Liver (tissue), 9 donors: ENCODE data around the gene SNX33. TPM values are rescaled to one million over a fixed set of nuclear protein-coding genes. Genes with fewer than 3 reads are reported as not detected.
A peak's percentile ranks its signal among the peaks of the same experiment; 100 is the strongest.

Experiments
- DNase-seq: peaks from one replicate; pipeline ENCODE4 v3.0.0-alpha.2; 2017; ENCODE audit warnings: low spot score
- H3K27ac ChIP-seq, 2 donors: one replicate each; pipeline ENCODE4 v1.7.0; 2013; ENCODE audit warnings: inconsistent platforms in 2 of 2, low read length in 2 of 2, control low read depth in 1 of 2, low read depth in 1 of 2, mild to moderate bottlenecking in 1 of 2
- H3K27me3 ChIP-seq, 4 donors: one replicate each; pipeline versions ENCODE4 v1.6.1 to v1.7.0; 2013; ENCODE audit warnings: low read length in 3 of 4, inconsistent platforms in 1 of 4, mild to moderate bottlenecking in 1 of 4, moderate library complexity in 1 of 4; ENCODE audit not compliant: control insufficient read depth in 4 of 4, insufficient read depth in 4 of 4
- H3K36me3 ChIP-seq, 4 donors: one replicate each; pipeline versions ENCODE4 v1.6.1 to v1.7.0; 2013; ENCODE audit warnings: low read length in 3 of 4, mild to moderate bottlenecking in 3 of 4, low read depth in 1 of 4, moderate library complexity in 1 of 4; ENCODE audit not compliant: control insufficient read depth in 4 of 4, insufficient read depth in 3 of 4
- H3K4me1 ChIP-seq, 4 donors: one replicate each; pipeline versions ENCODE4 v1.6.1 to v1.7.0; 2013; ENCODE audit warnings: low read length in 3 of 4, mild to moderate bottlenecking in 3 of 4, moderate library complexity in 1 of 4; ENCODE audit not compliant: control insufficient read depth in 4 of 4, insufficient read depth in 4 of 4
- H3K4me3 ChIP-seq, 3 donors: one replicate each; pipeline versions ENCODE4 v1.6.1 to v1.7.0; 2013; ENCODE audit warnings: low read length in 3 of 3, control low read depth in 1 of 3, low read depth in 1 of 3, mild to moderate bottlenecking in 1 of 3
- H3K9ac ChIP-seq, 2 donors: one replicate each; pipeline ENCODE4 v1.7.0; 2013; ENCODE audit warnings: low read length in 2 of 2, mild to moderate bottlenecking in 2 of 2, moderate library complexity in 2 of 2, control low read depth in 1 of 2, low read depth in 1 of 2
- H3K9me3 ChIP-seq, 4 donors: one replicate each; pipeline versions ENCODE4 v1.6.1 to v1.7.0; 2013; ENCODE audit warnings: low read length in 3 of 4; ENCODE audit not compliant: control insufficient read depth in 4 of 4
- ATF3 ChIP-seq: IDR thresholded peaks from 2 replicates; pipeline ENCODE4 v1.6.1; 2016; ENCODE audit warnings: antibody characterized with exemption
- CTCF ChIP-seq: fragments of 150-350 bp; IDR thresholded peaks from 2 replicates; pipeline ENCODE4 v1.5.1; 2017; ENCODE audit warnings: improper control_type of control experiment, low read depth, low read length; ENCODE audit not compliant: missing input control
- EGR1 ChIP-seq, 2 donors: IDR thresholded peaks; 2 replicates each; pipeline ENCODE4 v1.6.1; 2016 to 2018; ENCODE audit warnings: antibody characterized with exemption in 2 of 2, low read depth in 2 of 2
- FOXA1 ChIP-seq: IDR thresholded peaks from 2 replicates; pipeline ENCODE4 v1.6.1; 2016; ENCODE audit warnings: antibody characterized with exemption
- FOXA2 ChIP-seq: IDR thresholded peaks from 2 replicates; pipeline ENCODE4 v1.6.1; 2016; ENCODE audit warnings: antibody characterized with exemption
- GABPA ChIP-seq, 2 donors: IDR thresholded peaks in 1 of 2; conservative IDR thresholded peaks in 1 of 2; 2 replicates each; pipeline ENCODE4 v1.6.1; 2016; ENCODE audit warnings: antibody characterized with exemption in 2 of 2, mild to moderate bottlenecking in 1 of 2, moderate library complexity in 1 of 2
- HNF4A ChIP-seq, 2 donors: conservative IDR thresholded peaks; 2 replicates each; pipeline ENCODE4 v1.6.1; 2016; ENCODE audit warnings: antibody characterized with exemption in 2 of 2, mild to moderate bottlenecking in 2 of 2
- HNF4G ChIP-seq: IDR thresholded peaks from 2 replicates; pipeline ENCODE4 v1.6.1; 2016; ENCODE audit warnings: antibody characterized with exemption
- JUND ChIP-seq, 2 donors: IDR thresholded peaks; 2 replicates each; pipeline ENCODE4 v1.6.1; 2016; ENCODE audit warnings: antibody characterized with exemption in 2 of 2
- MAX ChIP-seq: IDR thresholded peaks from 2 replicates; pipeline ENCODE4 v1.6.1; 2016; ENCODE audit warnings: antibody characterized with exemption
- NR2F2 ChIP-seq: IDR thresholded peaks from 2 replicates; pipeline ENCODE4 v1.6.1; 2016; ENCODE audit warnings: antibody characterized with exemption
- RAD21 ChIP-seq, 2 donors: IDR thresholded peaks; 2 replicates each; pipeline ENCODE4 v1.6.1; 2016; ENCODE audit warnings: antibody characterized with exemption in 2 of 2, mild to moderate bottlenecking in 2 of 2
- REST ChIP-seq: IDR thresholded peaks from 2 replicates; pipeline ENCODE4 v1.6.1; 2016; ENCODE audit warnings: antibody characterized with exemption, mild to moderate bottlenecking
- RXRA ChIP-seq, 2 donors: IDR thresholded peaks; 2 replicates each; pipeline ENCODE4 v1.6.1; 2017 to 2018; ENCODE audit warnings: antibody characterized with exemption in 2 of 2, mild to moderate bottlenecking in 1 of 2
- SP1 ChIP-seq: IDR thresholded peaks from 2 replicates; pipeline ENCODE4 v1.6.1; 2018; ENCODE audit warnings: antibody characterized with exemption, mild to moderate bottlenecking
- TAF1 ChIP-seq: conservative IDR thresholded peaks from 2 replicates; pipeline ENCODE4 v1.6.1; 2016; ENCODE audit warnings: antibody characterized with exemption, mild to moderate bottlenecking
- YY1 ChIP-seq: IDR thresholded peaks from 2 replicates; pipeline ENCODE4 v1.6.1; 2016; ENCODE audit warnings: antibody characterized with exemption, mild to moderate bottlenecking
- ZBTB33 ChIP-seq: IDR thresholded peaks from 2 replicates; pipeline ENCODE4 v1.6.1; 2016; ENCODE audit warnings: antibody characterized with exemption
- WGBS: extraction: QIAGEN DNeasy Blood & Tissue Kit; methylation state at CpG from one replicate; pipeline ENCODE4 v1.1.7; 2013; 5-methylcytosine and 5-hydroxymethylcytosine counted together
- polyA plus RNA-seq, 2 donors: library from polyadenylated mRNA; stranded (reverse) in 1 of 2; unstranded in 1 of 2; fragments of 200-250 nt in 1 of 2; fragments of >200 nt in 1 of 2; fragmentation: Nextera tagmentation in 1 of 2; extraction: Ambion mirVana in 1 of 2; gene quantifications; one replicate each; pipeline versions ENCODE4 v1.2.1 to v1.2.3, GENCODE V29; 2013 to 2015
- total RNA-seq, 2 donors: library from RNA; depleted of rRNA; stranded (reverse); fragments of >200 nt; gene quantifications; one replicate each; pipeline ENCODE4 v1.2.3, GENCODE V29; 2014
- donor health status: healthy.
- donor health status: healthy.
- donor health status: healthy.
- donor health status: healthy.
- donor health status: healthy.

The SNX33 gene
- total and polyA plus RNA-seq, 4 donors: 7.1 to 10.8 (median 9.1) TPM

- H3K27ac ChIP-seq: no peak overlapping the region
- H3K9ac ChIP-seq: peak overlapping the region in 1 of 2 donors; percentile 14
- 86% methylated on average over 10 of the region's 10 CpGs for WGBS
- no peak for TF ChIP-seq REST
- TF ChIP-seq JUND (IDR thresholded peaks at IDR 0.05): no peak
- TF ChIP-seq ZBTB33: no peak
- no peak for TF ChIP-seq GABPA (IDR thresholded peaks at IDR 0.05 in 1 of 2, conservative IDR thresholded peaks at IDR 0.05 in 1 of 2)
- TF ChIP-seq CTCF: no peak
- no peak for TF ChIP-seq HNF4G
- TF ChIP-seq FOXA2: no peak
- TF ChIP-seq ATF3: no peak
- no peak for TF ChIP-seq SP1
- no peak for TF ChIP-seq MAX
- TF ChIP-seq NR2F2: no peak
- no peak for TF ChIP-seq RXRA (IDR thresholded peaks at IDR 0.05)
- TF ChIP-seq RAD21 (IDR thresholded peaks at IDR 0.05): no peak
- TF ChIP-seq HNF4A (conservative IDR thresholded peaks at IDR 0.05): no peak
- no peak for TF ChIP-seq TAF1
- no peak for TF ChIP-seq YY1
- no peak for TF ChIP-seq FOXA1
- TF ChIP-seq EGR1 (IDR thresholded peaks at IDR 0.05; ENCODE audit: low read depth in 2 of 2): no peak
- peaks cover 5 to 12% (median 8%) of the 10 kb centered on the region in 4 donors for H3K4me1 ChIP-seq
- no peaks in the 10 kb centered on the region for H3K9me3 ChIP-seq
- H3K27me3 ChIP-seq: no peaks in the 10 kb centered on the region
- no peaks in the 10 kb centered on the region for H3K36me3 ChIP-seq
- no peak for DNase-seq
- H3K4me3 ChIP-seq: no peak overlapping the region
Measured at GRCh38 chr15:75684648-75685047, 36.9 kb downstream of the SNX33 start.
